ENCODE results near the gene SCO2. TPM values are rescaled to one million over a fixed set of nuclear protein-coding genes. Genes with fewer than 3 reads are reported as not detected.

SCO2 gene
- total and polyA plus RNA-seq, 2 of the 13 experiments (the other 11 are each of a cell fraction or from before 2014, with no cell fraction given): 0.32 to 3.7 TPM

DNA sequence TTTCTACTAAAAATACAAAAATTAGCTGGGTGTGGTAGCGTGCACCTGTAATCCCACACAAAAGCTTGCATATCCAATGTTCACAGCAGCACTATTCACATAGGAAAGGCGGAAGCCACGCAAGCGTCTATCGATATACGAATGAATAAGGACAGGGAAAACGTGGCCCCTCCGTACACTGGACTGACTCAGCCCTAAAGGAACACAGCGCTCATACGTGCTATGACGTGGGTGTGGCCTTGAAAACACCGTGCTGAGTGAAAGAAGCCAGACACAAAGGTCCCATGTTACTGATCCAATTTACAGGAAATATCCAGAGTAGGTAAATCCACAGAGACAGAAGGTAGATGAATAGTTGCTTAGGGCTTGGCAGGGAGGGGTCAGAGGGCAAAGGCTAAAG, 24.9 kb downstream of the SCO2 start:
- CTCF ChIA-PET (ENCODE audit: low intra/inter-chr PET ratio, low total read pairs): interaction anchor here (1.1 kb wide), 1 partner anchor 27 kb away, joined by 3 read pairs; no protein-coding TSS in a partner anchor
- Histone ChIP-seq H3K9me3 (ENCODE audit: low read length) (no peaks in the 10 kb centered on the region), H3K9ac (ENCODE audit: insufficient read depth, low read depth, low read length) (no peak overlapping the region), H3K4me2 (ENCODE audit: low read depth, low read length) (no peak overlapping the region), H3K27ac (ENCODE audit: extremely low read length, insufficient read depth, low read length) (no peak overlapping the region), H4K20me1 (ENCODE audit: insufficient read depth, low read length) (no peaks in the 10 kb centered on the region), H3K27me3 (ENCODE audit: control insufficient read depth in 1 of 2, insufficient read depth in 2 of 2, low read length in 2 of 2) (no peaks in the 10 kb centered on the region), H3K79me2 (ENCODE audit: insufficient read depth, low read length) (no peaks in the 10 kb centered on the region), H2AFZ (ENCODE audit: low read length) (no peak overlapping the region), H3K36me3 (replicated peaks in 1 of 2; ENCODE audit: control insufficient read depth in 1 of 2, insufficient read depth in 2 of 2, low read length in 2 of 2) (peaks cover 2 to 6% of the 10 kb centered on the region in 2 experiments; a peak in 1 of 5 replicates), H3K4me3 (replicated peaks in 1 of 3; ENCODE audit: insufficient read depth in 1 of 3, low read depth in 2 of 3, low read length in 3 of 3) (no peak overlapping the region), H3K4me1 (ENCODE audit: insufficient read depth, low read length) (peaks cover 32% of the 10 kb centered on the region)
- FAIRE-seq (no peak), DNase-seq (ENCODE audit: low spot score) (no peak), ATAC-seq (no peak)
- POLR2A ChIA-PET: no interaction called here
- 94% methylated on average over 12 of the region's 12 CpGs for WGBS (ENCODE audit: low lambda C conversion rate)
- intact Hi-C loops (cut with micrococcal nuclease; ENCODE audit: unreplicated experiment) (no loop called here), in situ Hi-C loops (cut with HindIII; ENCODE audit: extremely low pct_ligation_motif_present, low pct_unique_long_range_greater_than_20kb) (no loop called here)
- BruUV-seq (replicated peaks): no TSS peak
- TF ChIP-seq ISL2 (CRISPR knock-in tag; IDR thresholded peaks at IDR 0.05) (no peak), ZNF180 (CRISPR knock-in tag; IDR thresholded peaks at IDR 0.05; ENCODE audit: borderline replicate concordance, low read depth) (no peak), ZNF816 (CRISPR knock-in tag; IDR thresholded peaks at IDR 0.05; ENCODE audit: borderline replicate concordance) (no peak), KLF12 (CRISPR knock-in tag; IDR thresholded peaks at IDR 0.05; ENCODE audit: borderline replicate concordance) (no peak), ZNF724P (CRISPR knock-in tag; IDR thresholded peaks at IDR 0.05; ENCODE audit: borderline replicate concordance) (no peak), CENPT (CRISPR knock-in tag; IDR thresholded peaks at IDR 0.05; ENCODE audit: low read depth) (no peak), RELA (CRISPR knock-in tag; IDR thresholded peaks at IDR 0.05) (no peak), SAP130 (CRISPR knock-in tag; IDR thresholded peaks at IDR 0.05; ENCODE audit: low read depth) (no peak), ZNF788 (CRISPR knock-in tag; IDR thresholded peaks at IDR 0.05; ENCODE audit: borderline replicate concordance) (no peak), EEA1 (CRISPR knock-in tag; IDR thresholded peaks at IDR 0.05; ENCODE audit: borderline replicate concordance) (no peak), ZMAT3 (CRISPR knock-in tag; conservative IDR thresholded peaks at IDR 0.05) (no peak)
- TF ChIP-seq, protein P1, sequence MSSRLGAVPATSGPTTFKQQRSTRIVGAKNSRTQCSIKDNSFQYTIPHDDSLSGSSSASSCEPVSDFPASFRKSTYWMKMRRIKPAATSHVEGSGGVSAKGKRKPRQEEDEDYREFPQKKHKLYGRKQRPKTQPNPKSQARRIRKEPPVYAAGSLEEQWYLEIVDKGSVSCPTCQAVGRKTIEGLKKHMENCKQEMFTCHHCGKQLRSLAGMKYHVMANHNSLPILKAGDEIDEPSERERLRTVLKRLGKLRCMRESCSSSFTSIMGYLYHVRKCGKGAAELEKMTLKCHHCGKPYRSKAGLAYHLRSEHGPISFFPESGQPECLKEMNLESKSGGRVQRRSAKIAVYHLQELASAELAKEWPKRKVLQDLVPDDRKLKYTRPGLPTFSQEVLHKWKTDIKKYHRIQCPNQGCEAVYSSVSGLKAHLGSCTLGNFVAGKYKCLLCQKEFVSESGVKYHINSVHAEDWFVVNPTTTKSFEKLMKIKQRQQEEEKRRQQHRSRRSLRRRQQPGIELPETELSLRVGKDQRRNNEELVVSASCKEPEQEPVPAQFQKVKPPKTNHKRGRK (CRISPR knock-in tag; IDR thresholded peaks at IDR 0.05): no peak
- TF ChIP-seq, protein P2, sequence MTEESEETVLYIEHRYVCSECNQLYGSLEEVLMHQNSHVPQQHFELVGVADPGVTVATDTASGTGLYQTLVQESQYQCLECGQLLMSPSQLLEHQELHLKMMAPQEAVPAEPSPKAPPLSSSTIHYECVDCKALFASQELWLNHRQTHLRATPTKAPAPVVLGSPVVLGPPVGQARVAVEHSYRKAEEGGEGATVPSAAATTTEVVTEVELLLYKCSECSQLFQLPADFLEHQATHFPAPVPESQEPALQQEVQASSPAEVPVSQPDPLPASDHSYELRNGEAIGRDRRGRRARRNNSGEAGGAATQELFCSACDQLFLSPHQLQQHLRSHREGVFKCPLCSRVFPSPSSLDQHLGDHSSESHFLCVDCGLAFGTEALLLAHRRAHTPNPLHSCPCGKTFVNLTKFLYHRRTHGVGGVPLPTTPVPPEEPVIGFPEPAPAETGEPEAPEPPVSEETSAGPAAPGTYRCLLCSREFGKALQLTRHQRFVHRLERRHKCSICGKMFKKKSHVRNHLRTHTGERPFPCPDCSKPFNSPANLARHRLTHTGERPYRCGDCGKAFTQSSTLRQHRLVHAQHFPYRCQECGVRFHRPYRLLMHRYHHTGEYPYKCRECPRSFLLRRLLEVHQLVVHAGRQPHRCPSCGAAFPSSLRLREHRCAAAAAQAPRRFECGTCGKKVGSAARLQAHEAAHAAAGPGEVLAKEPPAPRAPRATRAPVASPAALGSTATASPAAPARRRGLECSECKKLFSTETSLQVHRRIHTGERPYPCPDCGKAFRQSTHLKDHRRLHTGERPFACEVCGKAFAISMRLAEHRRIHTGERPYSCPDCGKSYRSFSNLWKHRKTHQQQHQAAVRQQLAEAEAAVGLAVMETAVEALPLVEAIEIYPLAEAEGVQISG (CRISPR knock-in tag; IDR thresholded peaks at IDR 0.05): no peak
- TF ChIP-seq, protein P3, sequence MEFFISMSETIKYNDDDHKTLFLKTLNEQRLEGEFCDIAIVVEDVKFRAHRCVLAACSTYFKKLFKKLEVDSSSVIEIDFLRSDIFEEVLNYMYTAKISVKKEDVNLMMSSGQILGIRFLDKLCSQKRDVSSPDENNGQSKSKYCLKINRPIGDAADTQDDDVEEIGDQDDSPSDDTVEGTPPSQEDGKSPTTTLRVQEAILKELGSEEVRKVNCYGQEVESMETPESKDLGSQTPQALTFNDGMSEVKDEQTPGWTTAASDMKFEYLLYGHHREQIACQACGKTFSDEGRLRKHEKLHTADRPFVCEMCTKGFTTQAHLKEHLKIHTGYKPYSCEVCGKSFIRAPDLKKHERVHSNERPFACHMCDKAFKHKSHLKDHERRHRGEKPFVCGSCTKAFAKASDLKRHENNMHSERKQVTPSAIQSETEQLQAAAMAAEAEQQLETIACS (CRISPR knock-in tag; IDR thresholded peaks at IDR 0.05): no peak
- TF ChIP-seq, protein P4, sequence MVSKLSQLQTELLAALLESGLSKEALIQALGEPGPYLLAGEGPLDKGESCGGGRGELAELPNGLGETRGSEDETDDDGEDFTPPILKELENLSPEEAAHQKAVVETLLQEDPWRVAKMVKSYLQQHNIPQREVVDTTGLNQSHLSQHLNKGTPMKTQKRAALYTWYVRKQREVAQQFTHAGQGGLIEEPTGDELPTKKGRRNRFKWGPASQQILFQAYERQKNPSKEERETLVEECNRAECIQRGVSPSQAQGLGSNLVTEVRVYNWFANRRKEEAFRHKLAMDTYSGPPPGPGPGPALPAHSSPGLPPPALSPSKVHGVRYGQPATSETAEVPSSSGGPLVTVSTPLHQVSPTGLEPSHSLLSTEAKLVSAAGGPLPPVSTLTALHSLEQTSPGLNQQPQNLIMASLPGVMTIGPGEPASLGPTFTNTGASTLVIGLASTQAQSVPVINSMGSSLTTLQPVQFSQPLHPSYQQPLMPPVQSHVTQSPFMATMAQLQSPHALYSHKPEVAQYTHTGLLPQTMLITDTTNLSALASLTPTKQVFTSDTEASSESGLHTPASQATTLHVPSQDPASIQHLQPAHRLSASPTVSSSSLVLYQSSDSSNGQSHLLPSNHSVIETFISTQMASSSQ (IDR thresholded peaks at IDR 0.05; ENCODE audit: low read depth): no peak
- TF ChIP-seq, protein P4 (CRISPR knock-in tag; IDR thresholded peaks at IDR 0.05; ENCODE audit: borderline replicate concordance): no peak

Measured in HepG2 (cell line).